ENCODE measurements around the gene TCF23. TPM values are rescaled to one million over a fixed set of nuclear protein-coding genes. Genes with fewer than 3 reads are reported as not detected.

The TCF23 gene
- total RNA-seq, 1 donor from 2014 or later = not detected

DNA sequence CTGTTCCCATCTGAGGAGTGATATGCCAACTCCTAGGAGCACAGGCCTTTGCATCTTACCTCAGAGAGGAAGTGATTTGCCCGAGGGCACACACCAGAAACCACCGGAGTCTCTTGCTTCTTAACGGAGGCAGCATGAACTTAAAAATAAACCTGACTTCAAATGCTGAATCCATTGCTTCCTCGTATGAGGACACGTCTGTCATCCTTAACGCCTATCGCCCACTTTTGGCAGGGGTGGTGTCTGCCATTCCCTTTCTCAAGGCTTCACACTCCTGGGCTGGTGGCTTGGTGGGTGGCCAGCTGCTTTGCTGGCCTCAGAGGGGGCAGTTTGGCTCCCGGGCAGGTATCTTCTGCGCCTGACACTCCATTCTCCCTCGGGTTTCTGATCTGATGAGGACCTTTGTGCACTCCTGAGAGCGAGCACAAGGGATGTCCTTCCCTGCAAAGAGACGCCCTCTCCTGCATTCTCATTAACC lies 13.3 kb upstream of the TCF23 start:
- no peaks in the 10 kb centered on the region for H3K9me3 Mint-ChIP-seq (ENCODE audit: unreplicated experiment)
- DNase-seq (ENCODE audit: low read depth) (no peak), FAIRE-seq (no peak)
- peaks cover 9% of the 10 kb centered on the region for H3K4me1 ChIP-seq (ENCODE audit: insufficient read depth, low read length)
- TF ChIP-seq CTCF (IDR thresholded peaks at IDR 0.05; ENCODE audit: insufficient read depth, low read depth, low read length) = no peak
- TF ChIP-seq EZH2 (IDR thresholded peaks at IDR 0.05; ENCODE audit: insufficient read depth, low read length) = no peak
- no peak overlapping the region for H3K4me2 ChIP-seq (ENCODE audit: low read length)
- peaks cover 10% of the 10 kb centered on the region for H3K36me3 Mint-ChIP-seq (ENCODE audit: low read depth, unreplicated experiment)
- H3K27ac ChIP-seq (ENCODE audit: low read depth, low read length) = no peak overlapping the region
- no peak overlapping the region for H2AFZ ChIP-seq (ENCODE audit: low read depth, low read length)
- peaks cover 6% of the 10 kb centered on the region for H3K4me1 Mint-ChIP-seq (ENCODE audit: low read depth, unreplicated experiment)
- H3K27me3 ChIP-seq (ENCODE audit: insufficient read depth, low read length) = peaks cover 6% of the 10 kb centered on the region
- H3K27me3 Mint-ChIP-seq (ENCODE audit: low read depth, unreplicated experiment) = peaks cover 16% of the 10 kb centered on the region
- peaks cover 5% of the 10 kb centered on the region for H3K36me3 ChIP-seq (ENCODE audit: insufficient read depth, low read length)
- no peaks in the 10 kb centered on the region for H3K9me3 ChIP-seq (ENCODE audit: insufficient read depth, low read depth, low read length)
- H3K27ac Mint-ChIP-seq (ENCODE audit: unreplicated experiment) = peak overlapping the region; percentile 66
- H3K9ac ChIP-seq (ENCODE audit: low read length) = no peak overlapping the region
- H3K79me2 ChIP-seq (ENCODE audit: insufficient read depth, low read length) = peaks cover 26% of the 10 kb centered on the region
- no peak overlapping the region for H3K4me3 ChIP-seq (ENCODE audit: insufficient read depth, low read depth, low read length)
- H3K4me3 Mint-ChIP-seq (ENCODE audit: unreplicated experiment) = peak overlapping the region; percentile 93
- peaks cover 34% of the 10 kb centered on the region for H4K20me1 ChIP-seq (ENCODE audit: insufficient read depth, low read length)

DNA sequence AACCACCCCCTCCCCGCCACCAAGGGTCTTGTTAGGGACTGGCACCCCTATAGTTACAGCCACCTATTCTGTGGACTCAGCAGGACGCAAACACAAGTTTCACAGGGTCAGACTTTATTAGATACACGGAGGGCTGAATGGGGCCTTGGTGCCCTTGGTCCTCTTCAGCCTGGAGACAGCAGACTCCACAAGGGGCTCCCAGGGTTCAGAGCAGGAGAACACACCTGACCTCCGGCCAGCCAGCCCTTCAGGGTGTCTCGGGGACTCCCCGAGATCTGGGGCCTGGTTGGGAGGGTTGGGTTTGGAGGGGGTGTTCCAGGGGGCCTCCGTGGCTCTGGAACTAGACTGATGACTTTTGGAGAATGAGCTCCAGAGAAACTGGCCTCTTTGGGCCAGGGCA lies 12.1 kb upstream of the TCF23 start:
- no peak for DNase-seq (ENCODE audit: low read depth)
- TF ChIP-seq EZH2 (IDR thresholded peaks at IDR 0.05; ENCODE audit: insufficient read depth, low read length) (no peak), CTCF (IDR thresholded peaks at IDR 0.05; ENCODE audit: insufficient read depth, low read depth, low read length) (no peak)
- Histone ChIP-seq H4K20me1 (ENCODE audit: insufficient read depth, low read length) (peaks cover 22% of the 10 kb centered on the region), H3K9me3 (ENCODE audit: insufficient read depth, low read depth, low read length) (no peaks in the 10 kb centered on the region), H3K4me2 (ENCODE audit: low read length) (no peak overlapping the region), H3K36me3 (ENCODE audit: insufficient read depth, low read length) (no peaks in the 10 kb centered on the region), H3K4me1 (ENCODE audit: insufficient read depth, low read length) (peaks cover 9% of the 10 kb centered on the region), H3K4me3 (ENCODE audit: insufficient read depth, low read depth, low read length) (no peak overlapping the region), H3K27ac (ENCODE audit: low read depth, low read length) (no peak overlapping the region), H2AFZ (ENCODE audit: low read depth, low read length) (no peak overlapping the region), H3K27me3 (ENCODE audit: insufficient read depth, low read length) (peaks cover 6% of the 10 kb centered on the region), H3K79me2 (ENCODE audit: insufficient read depth, low read length) (peaks cover 26% of the 10 kb centered on the region), H3K9ac (ENCODE audit: low read length) (no peak overlapping the region)
- Mint-ChIP-seq H3K27me3 (ENCODE audit: low read depth, unreplicated experiment) (peaks cover 16% of the 10 kb centered on the region), H3K9me3 (ENCODE audit: unreplicated experiment) (no peaks in the 10 kb centered on the region), H3K4me1 (ENCODE audit: low read depth, unreplicated experiment) (peaks cover 6% of the 10 kb centered on the region), H3K36me3 (ENCODE audit: low read depth, unreplicated experiment) (peaks cover 5% of the 10 kb centered on the region), H3K4me3 (ENCODE audit: unreplicated experiment) (peak overlapping the region; percentile 34), H3K27ac (ENCODE audit: unreplicated experiment) (no peak overlapping the region)
- no peak for FAIRE-seq

DNA sequence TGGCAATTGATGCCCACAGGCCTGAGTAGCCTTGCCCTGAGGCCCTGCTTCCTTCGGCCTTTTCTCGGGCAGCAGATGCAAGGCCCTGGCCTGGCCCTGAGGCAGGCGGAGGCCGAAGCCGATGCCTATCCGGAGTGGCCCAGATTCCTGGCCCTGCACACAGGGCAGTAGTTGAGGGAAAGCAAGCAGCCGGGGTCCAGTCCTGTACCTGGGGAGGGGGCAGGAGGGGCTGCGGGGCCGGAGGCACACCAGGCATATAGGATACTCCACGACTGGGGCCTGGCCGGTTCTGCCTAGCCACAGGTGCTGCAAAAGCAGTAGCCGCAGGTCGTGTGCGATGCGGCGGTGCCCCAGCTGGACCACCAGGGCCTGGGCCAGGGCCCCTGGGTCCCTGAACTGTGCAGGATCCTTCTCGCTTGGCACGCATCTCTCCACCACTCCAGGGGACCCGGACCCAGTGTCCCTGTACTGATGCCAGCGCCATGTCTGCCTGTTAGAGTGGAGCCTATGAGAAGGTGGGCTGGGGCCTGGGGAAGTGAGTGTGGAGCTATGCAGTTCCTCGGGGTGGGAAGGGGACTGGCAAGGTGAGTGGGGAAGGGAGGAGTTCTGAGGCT lies 11.4 kb upstream of the TCF23 start:
- H3K4me1 Mint-ChIP-seq (ENCODE audit: low read depth, unreplicated experiment) = peaks cover 6% of the 10 kb centered on the region
- no peak for TF ChIP-seq CTCF (IDR thresholded peaks at IDR 0.05; ENCODE audit: insufficient read depth, low read depth, low read length)
- TF ChIP-seq EZH2 (IDR thresholded peaks at IDR 0.05; ENCODE audit: insufficient read depth, low read length) = no peak
- FAIRE-seq (no peak), DNase-seq (ENCODE audit: low read depth) (no peak)
- no peak overlapping the region for H3K4me2 ChIP-seq (ENCODE audit: low read length)
- no peak overlapping the region for H3K4me3 Mint-ChIP-seq (ENCODE audit: unreplicated experiment)
- peaks cover 5% of the 10 kb centered on the region for H3K36me3 Mint-ChIP-seq (ENCODE audit: low read depth, unreplicated experiment)
- H3K4me3 ChIP-seq (ENCODE audit: insufficient read depth, low read depth, low read length) = no peak overlapping the region
- H3K9me3 Mint-ChIP-seq (ENCODE audit: unreplicated experiment) = no peaks in the 10 kb centered on the region
- no peaks in the 10 kb centered on the region for H3K9me3 ChIP-seq (ENCODE audit: insufficient read depth, low read depth, low read length)
- no peak overlapping the region for H2AFZ ChIP-seq (ENCODE audit: low read depth, low read length)
- no peaks in the 10 kb centered on the region for H3K36me3 ChIP-seq (ENCODE audit: insufficient read depth, low read length)
- H3K27me3 ChIP-seq (ENCODE audit: insufficient read depth, low read length) = peaks cover 6% of the 10 kb centered on the region
- peaks cover 9% of the 10 kb centered on the region for H3K4me1 ChIP-seq (ENCODE audit: insufficient read depth, low read length)
- no peak overlapping the region for H3K27ac Mint-ChIP-seq (ENCODE audit: unreplicated experiment)
- H4K20me1 ChIP-seq (ENCODE audit: insufficient read depth, low read length) = peaks cover 15% of the 10 kb centered on the region
- no peak overlapping the region for H3K27ac ChIP-seq (ENCODE audit: low read depth, low read length)
- H3K79me2 ChIP-seq (ENCODE audit: insufficient read depth, low read length) = peaks cover 19% of the 10 kb centered on the region
- no peak overlapping the region for H3K9ac ChIP-seq (ENCODE audit: low read length)
- peaks cover 16% of the 10 kb centered on the region for H3K27me3 Mint-ChIP-seq (ENCODE audit: low read depth, unreplicated experiment)

All from astrocyte (in vitro differentiated cells and primary cell).